ENCODE measurements around the gene EN2.

GRCh38 chr7:155481764-155482163 lies 23.8 kb downstream of the EN2 start:
- no peak for TF ChIP-seq EZH2 (IDR thresholded peaks at IDR 0.05; ENCODE audit: insufficient read depth, poor library complexity, severe bottlenecking)
- TF ChIP-seq EZH2phosphoT487 (IDR thresholded peaks at IDR 0.05; ENCODE audit: insufficient read depth, low read depth): no peak

All from GM23248 (cell line).